ENCODE results near the gene RIPOR3.
A peak's percentile ranks its signal among the peaks of the same experiment; 100 is the strongest.

RIPOR3 gene

DNA sequence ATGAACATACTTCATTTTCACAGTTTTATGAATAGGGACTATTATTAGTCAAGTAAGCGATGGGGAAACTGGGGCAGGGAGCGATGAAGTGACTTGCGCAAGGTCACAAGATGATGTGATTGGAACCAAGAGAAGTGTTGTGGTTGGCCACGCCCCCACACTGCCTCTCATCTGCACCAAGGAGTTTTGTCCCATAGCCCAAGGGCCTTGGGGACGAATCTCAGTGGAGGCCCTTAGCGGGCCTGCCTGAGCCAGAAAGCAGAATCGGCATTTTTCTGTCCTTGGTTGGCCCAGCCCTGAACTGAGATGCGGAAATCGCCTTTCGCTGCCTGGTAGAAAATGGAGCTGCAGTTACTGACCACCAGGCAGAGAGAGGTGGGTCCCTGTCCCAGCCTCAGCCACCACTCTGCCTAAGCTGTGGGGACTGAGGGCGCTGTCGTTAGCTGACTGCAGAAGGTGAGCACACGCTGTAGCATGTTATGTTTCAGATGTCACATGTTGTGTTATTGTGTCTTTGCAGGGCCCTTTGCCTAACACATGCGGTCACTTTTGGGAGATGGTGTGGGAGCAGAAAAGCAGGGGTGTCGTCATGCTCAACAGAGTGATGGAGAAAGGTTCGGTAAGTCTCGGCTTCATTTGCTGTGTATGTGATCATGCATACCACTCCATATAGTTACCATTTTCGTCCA, 123.3 kb downstream of the RIPOR3 start:
- ATAC-seq: no peak

DNA sequence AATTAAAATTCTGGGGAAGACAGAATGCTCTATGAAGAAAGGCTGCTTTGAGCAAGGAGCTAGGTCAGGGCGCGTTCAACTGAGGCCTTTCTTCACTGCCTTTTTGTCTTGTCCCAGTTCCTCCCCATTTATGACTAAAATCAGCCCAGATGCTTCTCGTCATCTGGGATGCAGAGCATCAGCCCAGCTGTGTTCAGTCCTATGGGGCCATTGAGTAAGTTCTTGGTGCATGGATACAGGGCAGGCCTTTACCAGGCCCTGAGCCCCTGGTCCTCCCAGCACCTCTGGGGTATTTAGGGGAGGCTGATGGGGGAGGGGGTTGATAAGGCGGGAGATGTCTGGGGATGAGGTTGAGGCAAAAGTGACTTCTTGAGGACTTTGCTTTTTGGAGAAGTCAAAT, 125.5 kb downstream of the RIPOR3 start:
- no peak for ATAC-seq

DNA sequence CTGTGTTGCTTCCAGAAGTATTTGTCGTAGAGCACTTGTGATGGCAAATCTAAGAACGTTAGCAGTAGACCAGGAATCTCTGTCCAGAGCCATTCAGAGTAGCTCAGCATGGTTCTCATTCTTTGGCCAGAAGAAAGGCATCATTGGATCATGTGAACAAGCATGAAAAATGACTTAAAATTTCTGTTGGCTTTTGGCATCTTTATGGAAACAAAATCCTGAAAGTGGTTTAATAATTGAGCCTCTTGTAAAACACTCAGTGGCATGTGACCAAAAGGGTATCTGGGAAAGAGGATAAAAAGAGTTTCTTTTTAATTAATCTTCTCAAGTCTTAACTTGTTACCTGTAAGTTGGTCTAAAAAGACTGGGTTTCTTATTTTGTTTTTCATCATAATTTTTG, 126.0 kb downstream of the RIPOR3 start:
- no peak for ATAC-seq

DNA sequence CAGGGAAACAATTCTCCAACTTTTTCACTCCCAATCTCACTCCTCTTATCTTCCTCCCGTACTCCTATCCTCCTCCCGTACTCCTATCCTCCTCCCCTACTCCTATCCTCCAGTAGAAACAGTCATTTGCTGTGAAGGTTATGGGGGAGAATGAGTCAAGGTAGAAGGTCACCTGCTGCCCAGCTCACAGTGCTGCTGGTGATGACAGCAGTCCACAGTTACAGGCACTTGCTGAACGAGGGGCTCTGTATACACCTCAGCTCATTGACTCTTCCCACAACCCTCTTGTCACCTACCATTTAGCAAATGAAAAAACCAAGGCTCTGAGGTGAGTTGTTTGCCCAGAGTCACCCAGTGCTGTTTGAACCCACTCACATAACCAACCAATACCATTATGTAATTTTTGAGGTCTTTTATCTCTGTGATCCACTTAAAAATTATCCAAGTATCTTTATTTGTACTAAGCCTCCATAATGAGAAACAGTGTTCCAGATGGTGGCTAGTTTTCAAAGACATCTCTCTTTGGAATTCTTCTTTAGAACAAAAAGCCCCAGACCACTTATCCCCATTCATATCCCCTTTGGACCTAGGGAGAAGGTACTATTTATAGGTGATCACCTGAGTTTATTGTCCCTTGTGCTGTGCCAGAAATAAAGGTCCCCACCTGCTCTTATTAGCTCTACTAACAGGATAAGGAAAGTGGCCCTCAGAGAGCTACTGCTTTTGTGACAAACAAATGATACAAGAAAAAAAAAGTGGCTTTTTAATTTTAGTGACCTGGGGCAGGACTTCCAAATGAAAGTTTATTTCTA, 128.0 kb downstream of the RIPOR3 start:
- peak; percentile 6 to 12 for ATAC-seq

DNA sequence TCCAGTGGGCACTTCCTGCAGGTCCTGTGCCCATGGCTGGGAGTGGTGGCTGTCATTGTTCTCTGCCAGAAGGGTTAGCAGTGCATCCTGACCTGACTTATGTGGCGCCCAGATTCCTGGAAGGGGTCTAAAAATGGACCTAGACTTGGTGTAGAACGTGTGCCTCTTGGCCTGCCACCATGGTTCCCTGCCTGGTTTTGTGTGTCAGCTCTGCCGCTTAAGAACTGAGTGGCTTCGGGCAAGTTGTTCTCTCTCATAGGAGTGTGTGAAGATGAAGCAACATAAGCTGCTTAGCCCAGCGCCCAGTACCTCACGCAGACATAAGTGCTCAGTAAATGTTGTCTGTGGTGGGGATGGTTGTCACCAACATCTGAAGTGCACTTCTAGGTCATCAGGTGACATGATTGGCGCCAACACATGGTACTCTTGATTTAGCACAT, 129.1 kb downstream of the RIPOR3 start:
- ATAC-seq: no peak

DNA sequence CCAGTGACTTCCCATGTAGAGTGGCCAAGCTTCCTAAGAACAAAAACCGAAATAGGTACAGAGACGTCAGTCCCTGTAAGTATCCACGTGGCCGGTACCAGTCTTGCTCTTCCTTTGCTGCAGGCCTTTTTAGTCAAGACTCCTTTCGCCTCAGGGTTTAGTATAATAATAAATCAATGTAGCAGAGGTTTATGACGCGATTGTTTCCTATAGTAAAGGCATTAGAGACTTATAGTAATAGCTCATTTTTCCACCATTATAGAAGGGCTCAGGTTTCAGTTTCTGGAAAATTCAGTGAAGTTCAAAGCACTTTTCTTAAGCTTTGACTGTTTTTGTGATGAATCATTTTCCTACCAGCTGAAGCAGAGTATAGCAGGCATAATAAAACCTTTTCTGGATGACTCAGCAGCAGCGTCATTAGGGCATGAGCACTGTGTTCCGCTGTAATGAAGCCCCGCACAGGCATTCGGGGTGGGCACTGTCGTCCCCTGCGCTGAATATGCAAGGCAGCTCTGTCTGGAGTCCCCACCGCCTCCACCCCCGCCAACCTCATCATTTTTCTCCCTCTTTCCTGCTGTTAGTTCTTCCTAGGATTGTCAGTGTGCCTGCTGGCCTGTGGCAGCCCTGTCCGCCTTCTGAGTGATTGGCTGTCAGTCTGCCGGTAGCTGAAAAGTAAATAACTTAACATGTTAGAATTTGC, 129.8 kb downstream of the RIPOR3 start:
- peak; percentile 91 to 95 for ATAC-seq

DNA sequence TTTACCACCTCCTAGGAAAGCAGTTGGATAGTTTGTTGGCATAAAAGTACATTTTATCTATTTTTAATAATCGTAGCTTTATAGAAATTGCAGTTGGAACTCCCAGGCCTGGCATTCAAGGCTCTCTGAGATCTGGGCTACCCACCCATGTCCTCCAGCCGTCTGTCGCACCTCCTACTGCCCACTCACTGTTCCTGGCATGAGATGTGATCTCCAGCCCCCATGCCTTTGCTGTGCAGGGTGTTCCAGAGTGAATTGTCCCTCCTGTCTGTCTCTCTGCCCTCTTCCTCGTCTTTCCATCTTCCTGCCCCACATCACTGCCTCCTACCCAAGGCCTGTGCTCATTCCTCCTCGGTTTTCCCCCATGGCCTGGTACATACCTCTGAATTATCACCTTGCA, 130.5 kb downstream of the RIPOR3 start:
- ATAC-seq: no peak

DNA sequence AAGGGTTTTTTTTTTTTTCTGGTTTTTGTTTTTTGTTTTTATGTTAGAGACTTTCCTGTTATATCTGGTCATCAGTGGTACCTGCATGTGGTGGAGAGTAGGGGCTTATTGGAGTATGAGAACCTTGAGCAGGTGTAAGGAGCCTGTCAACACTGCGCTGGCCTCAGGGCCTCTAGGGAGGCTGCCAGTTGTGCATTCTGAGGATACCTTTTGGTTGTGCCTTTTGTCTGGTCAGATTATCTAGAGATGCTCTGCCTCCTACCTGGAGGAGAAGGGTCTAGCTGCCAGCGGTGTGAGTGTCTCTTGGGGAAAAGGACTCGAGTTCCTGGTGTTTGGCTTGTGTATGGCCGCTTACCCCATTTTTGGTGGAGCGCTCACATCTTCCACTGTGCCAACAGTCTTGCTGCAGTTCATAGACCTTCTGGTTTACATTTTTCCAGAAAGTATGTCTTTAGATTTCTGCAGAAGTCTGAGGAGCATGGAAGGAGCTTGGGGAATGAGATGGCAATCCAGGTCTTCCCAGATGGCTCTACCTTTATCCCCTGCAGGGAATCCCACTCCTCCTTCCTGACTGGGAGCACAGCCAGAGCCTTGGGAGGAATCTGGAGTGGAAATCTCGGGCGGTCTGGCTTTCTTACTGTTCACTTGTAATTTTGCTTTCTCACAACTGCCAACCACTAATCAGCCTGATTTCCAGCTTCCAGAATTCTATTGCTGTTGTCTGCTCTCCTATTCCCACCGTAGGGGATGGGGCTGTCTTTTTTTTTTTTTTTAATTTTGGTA, 131.3 kb downstream of the RIPOR3 start:
- no peak for ATAC-seq

DNA sequence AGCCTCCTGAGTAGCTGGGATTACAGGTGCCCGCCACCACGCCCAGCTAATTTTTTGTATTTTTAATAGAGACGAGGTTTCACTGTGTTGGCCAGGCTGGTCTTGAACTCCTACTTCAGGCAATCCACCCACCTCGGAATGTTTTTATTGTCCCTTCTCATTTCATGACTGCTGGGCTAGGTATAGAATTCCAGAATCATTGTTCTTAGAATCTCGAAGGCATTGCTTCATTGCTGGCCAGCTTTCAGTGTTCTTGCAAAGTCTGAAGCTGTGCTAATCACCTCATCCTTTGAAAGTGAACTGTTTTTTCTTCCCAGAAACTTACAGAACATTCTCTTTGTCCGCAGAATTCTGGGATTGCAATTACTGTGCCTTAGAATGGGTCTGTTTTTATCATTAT, 132.2 kb downstream of the RIPOR3 start:
- ATAC-seq: no peak

DNA sequence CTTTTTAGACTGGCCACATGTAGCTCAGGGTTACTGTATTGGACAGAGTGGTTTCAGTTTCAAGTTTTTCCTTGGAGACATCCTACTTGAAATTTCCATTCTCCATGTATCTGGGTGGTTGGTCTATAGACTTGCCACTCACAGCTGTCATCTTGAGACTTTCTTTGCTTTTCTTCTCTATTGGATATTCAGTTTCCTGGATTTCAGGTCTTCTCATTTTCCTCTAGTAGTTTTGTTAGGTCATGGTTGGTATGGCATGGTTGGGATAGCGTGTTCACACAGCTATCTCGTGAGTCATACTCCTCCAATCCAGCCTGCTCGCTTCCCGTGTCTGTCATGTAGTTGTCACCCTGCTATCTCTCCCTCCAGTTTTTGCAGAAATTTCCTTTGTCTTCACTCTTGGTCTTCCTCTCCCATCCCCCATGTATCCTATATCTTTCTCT, 132.8 kb downstream of the RIPOR3 start:
- no peak for ATAC-seq

DNA sequence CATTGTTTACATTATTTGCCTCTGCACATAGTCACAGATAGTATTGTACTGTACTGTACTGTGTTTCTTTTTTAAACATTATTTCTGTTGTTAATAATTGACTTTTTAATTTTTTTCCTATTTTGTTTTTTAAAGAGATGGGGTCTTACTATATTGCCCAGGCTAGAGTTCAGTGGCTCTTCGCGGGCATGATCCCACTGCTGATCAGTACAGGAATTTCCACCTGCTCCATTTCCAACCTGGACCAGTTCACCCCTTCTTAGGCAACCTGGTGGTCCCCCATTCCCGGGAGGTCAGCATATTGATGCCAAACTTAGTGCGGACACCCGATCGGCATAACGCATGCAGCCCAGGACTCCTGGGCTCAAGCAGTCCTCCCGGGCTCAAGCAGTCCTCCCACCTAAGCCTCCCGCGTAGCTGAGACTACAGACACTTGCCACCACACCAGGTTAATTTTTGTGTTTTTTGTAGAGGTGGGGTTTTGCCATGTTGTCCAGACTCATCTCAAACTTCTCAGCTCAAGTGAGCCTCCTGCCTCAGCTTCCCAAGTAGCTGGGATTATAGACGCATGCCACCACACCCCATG, 133.7 kb downstream of the RIPOR3 start:
- no peak for ATAC-seq

DNA sequence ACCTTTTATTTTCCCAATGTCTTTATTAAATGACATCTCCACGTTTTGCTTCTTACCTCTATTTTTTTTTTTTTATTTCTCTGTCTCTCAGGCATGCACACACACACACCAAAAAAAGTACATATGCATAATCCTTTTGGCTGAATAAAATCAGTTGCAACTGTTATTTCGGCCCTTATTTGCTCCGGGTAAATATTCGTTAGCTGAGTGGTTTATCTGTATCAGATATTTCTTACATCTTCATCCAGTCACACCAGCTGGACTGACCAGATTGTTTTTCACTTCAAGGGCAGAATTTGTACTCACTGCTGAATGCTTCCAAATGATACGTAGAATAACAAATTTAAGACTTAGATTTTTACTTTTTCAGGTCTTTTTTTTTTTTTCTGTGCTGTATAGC, 135.7 kb downstream of the RIPOR3 start:
- ATAC-seq: no peak

DNA sequence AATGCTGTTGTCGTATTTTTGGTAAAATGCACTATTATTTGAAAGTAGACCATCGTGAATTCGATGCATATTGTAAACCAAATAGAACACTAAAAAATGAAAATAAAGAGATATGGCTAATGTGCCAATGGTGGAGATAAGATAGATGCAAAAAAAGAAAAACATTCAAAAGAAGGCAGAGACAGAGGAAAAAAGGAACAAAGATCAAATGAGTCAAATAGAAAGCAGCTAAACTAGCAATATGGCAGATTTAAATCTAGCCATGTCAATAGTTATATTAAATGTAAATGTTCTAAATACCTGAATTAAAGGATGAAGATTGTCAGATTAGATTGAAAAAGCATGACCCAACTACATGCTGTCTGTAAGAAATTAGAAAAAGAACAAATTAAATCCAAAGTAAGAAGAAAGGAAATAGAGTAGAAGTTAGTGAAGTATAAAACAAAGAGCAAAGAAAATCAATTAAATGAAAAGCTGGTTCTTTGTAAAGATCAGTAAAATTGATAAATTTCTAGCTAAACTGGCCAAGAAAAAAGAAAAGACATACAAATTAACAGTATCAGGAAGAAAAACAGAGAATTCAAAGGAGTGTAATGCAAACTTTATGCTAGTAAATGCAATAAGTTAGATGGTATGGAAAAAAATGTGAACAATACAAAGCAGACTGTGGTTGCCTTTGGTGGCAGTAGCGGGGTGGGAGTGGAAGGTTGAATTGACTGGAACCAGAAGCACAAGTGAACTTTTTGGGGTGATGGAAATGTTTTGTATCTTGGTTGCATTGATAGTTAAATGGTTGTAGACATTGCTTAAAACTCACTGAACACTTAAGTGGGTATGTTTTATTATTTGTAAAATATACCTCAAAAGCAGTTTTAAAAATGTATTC, 136.4 kb downstream of the RIPOR3 start:
- ATAC-seq: peak in 1 of 2 donors; percentile 25

DNA sequence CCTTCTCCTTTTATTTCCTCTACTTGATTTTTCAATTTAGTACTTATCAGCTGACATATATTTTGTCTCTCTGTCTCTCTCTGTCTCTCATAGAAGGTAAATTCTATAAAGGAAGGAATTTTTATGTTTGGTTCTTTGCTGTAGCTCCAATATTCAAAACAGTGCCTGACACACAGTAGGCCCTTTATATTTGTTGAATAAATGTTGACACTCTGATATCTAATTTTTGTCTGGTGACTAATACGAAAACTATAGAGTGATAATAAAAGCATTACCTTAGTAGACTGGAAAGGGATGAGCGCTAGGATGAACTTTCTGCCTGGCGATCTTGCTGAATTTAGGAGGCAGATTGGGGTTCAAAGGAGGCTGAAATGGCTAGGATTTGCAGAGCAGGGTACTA, 138.4 kb downstream of the RIPOR3 start:
- no peak for ATAC-seq

DNA sequence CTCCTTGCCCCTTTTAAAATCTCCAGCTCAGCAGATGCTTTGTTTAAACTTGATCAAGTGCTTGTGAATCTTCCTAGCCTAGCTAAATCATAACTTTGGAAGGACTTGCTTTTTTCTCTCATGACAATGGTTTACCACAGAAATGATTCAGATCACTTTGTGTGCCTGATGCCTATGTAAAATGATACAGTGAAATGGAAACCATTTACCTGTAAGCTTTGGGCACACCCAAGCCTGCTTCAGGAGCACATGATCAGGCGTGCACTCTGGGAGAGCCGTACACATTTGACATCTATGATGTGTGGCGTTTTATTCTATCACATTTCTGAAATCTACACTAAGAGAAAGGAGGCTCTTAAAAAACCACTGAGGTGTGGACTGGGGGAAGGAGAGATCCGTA, 140.1 kb downstream of the RIPOR3 start:
- peak; percentile 67 to 80 for ATAC-seq

DNA sequence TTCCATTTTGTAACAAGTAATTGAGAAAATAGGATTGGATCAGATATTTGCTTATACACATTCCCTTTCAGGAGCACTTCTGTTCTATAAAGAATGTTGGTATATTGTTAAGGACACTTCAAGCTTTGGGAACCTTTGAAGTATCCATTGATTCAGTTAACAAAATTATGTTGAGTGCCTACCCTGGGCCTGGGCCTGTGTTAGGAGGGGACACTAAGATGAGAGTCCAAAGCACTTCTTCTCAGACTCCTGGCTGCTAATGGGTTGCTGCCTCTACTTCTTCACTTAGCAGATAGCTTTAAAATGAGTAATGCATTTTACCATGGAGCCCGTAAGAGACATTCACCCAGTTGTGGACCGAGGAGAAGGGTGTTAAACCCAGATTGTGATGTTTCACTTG, 140.8 kb downstream of the RIPOR3 start:
- no peak for ATAC-seq

DNA sequence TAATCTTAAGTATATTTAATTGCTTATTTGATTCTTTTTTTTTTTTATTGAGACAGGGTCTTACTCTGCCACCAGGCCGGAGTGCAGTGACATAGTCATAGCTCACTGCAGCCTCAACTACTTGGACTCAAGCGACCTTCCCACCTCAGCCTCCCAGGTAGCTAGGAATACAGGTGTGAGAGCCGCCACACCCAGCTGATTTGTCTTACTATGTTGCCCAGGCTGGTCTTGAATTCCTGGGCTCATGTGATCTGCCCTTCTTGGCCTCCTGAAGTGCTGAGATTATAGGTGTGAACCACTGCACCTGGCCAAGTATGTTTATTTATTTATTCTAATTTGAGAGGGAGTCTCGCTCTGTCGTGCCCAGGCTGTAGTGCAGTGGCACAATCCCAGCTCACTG, 142.9 kb downstream of the RIPOR3 start:
- no peak for ATAC-seq

DNA sequence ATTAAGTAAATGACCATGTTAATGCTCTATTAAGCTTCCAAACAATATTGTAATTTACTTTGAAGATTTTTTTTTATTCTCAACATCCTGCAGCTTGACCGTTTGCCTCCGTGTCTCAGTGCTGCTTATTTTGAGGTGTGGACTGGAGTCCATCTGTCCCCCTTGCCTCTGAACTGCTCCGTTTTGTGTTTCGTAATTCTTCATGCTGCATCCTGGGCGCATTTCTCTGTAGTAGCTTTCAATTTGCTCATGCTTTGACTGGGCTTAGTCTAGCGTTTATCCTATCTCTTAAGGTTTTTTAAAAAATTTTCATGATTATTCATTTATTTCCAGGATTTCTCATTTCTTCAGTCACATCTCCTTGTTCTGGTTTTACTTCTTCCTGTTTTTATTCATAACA, 143.4 kb downstream of the RIPOR3 start:
- no peak for ATAC-seq

DNA sequence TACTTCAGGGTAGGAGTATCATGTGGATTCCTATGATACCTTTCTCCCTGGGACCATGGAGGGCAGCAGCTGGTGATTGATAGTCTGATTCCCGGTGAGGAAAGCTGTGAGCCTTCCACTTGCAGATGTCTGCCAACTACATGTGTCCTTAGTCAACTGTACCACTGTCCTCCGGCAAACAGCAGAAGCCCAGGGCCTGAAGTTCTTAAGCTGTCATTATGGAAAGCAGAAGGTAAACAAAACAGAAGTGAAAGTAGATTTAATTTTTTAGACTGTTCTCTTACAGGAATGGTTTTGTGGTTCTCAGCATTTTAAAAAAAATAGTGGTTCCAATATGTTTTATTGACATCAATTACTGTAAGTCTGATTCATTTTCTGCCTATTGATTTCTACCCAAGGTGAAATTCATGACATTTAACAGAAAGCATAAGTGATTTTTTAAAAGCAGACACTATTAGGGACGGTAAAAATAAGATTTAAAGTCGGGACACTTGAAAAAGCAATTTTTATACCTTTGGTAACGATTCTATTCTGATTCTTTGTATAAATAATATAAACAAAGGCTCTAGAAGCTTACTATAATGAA, 144.5 kb downstream of the RIPOR3 start:
- peak; percentile 47 to 57 for ATAC-seq

DNA sequence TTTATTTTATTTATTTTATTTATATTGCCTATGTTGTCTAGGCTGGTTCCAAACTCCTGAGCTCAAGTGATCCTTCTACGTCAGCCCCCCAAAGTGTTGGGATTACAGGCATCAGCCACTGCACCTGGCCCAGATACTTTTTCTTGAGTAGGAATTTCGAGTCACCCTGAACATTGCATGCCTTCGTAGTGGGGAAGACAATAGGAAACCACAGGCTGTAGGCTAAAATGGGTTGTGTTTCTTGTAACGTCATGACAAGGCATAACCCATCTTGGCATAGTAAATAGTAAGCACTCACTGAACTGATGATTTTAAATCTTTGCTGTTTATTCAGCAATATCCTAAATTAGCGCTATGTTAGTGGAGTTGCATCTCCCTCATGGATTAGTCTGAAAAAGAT, 146.2 kb downstream of the RIPOR3 start:
- no peak for ATAC-seq

DNA sequence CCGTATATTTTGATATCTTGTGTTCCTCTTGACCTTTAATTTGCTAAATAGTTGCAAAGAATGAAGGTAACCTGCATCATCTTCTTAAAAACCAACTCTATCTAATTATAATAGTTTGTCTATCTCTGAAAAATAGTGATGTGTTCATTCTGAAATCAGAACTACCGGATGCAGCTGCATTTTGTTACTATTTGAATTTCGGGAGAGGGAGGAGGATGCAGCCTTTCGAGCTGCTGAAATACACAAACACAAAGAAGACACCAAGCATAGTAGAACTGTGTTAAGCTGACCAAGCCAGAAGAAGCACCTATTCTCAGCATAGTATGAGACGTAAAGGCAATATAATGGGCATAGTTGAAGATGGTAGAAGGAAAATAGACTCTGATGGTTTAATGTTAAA, 148.0 kb downstream of the RIPOR3 start:
- ATAC-seq: no peak
